Measurements from ENCODE around the gene CASZ1. TPM values are rescaled to one million over a fixed set of nuclear protein-coding genes. Genes with fewer than 3 reads are reported as not detected.

The CASZ1 gene
- total and polyA plus RNA-seq, 2 donors (not counting 1 experiment from before 2014, with no cell fraction given) = 0.34 to 0.50 TPM

GRCh38 chr1:10678852-10679251 is 117.6 kb downstream of the CASZ1 start:
- Histone ChIP-seq H3K27ac (ENCODE audit: insufficient read depth, low read length) (no peak overlapping the region), H3K4me2 (ENCODE audit: extremely low read depth, insufficient read depth, low read length) (no peak overlapping the region), H3K9me3 (ENCODE audit: control insufficient read depth, insufficient read depth, low read depth, low read length) (no peaks in the 10 kb centered on the region)

GRCh38 chr1:10678402-10678801 is 118.0 kb downstream of the CASZ1 start:
- Histone ChIP-seq H2AFZ (ENCODE audit: low read length) (no peak overlapping the region), H3K4me3 (replicated peaks in 1 of 4; ENCODE audit: control extremely low read depth in 1 of 4, insufficient read depth in 1 of 4, low read depth in 3 of 4, low read length in 4 of 4) (no peak overlapping the region), H4K20me1 (ENCODE audit: control insufficient read depth, extremely low read depth, insufficient read depth, low read length) (no peaks in the 10 kb centered on the region), H3K9ac (ENCODE audit: insufficient read depth, low read length) (no peak overlapping the region), H3K27ac (ENCODE audit: insufficient read depth, low read length) (no peak overlapping the region), H3K4me2 (ENCODE audit: extremely low read depth, insufficient read depth, low read length) (no peak overlapping the region), H3K27me3 (ENCODE audit: control insufficient read depth, insufficient read depth, low read length) (no peaks in the 10 kb centered on the region), H3K4me1 (ENCODE audit: control insufficient read depth, extremely low read depth, insufficient read depth, low read length) (no peaks in the 10 kb centered on the region), H3K79me2 (ENCODE audit: control insufficient read depth, insufficient read depth, low read length) (no peaks in the 10 kb centered on the region), H3K36me3 (ENCODE audit: control insufficient read depth, insufficient read depth, low read length) (no peaks in the 10 kb centered on the region), H3K9me3 (ENCODE audit: control insufficient read depth, insufficient read depth, low read depth, low read length) (no peaks in the 10 kb centered on the region)
- no peak for TF ChIP-seq CTCF (conservative IDR thresholded peaks at IDR 0.05 in 1 of 2, IDR thresholded peaks at IDR 0.05 in 1 of 2; ENCODE audit: low read depth in 1 of 2, low read length in 2 of 2)
- TF ChIP-seq EZH2 (IDR thresholded peaks at IDR 0.05; ENCODE audit: low read length, missing control alignments) = no peak
- DNase-seq (ENCODE audit: low read depth in 2 of 2) = no peak

More at GRCh38 chr1:10678852-10679251, 117.6 kb downstream of the CASZ1 start:
- H3K4me1 ChIP-seq (ENCODE audit: control insufficient read depth, extremely low read depth, insufficient read depth, low read length) = no peaks in the 10 kb centered on the region
- no peaks in the 10 kb centered on the region for H3K27me3 ChIP-seq (ENCODE audit: control insufficient read depth, insufficient read depth, low read length)
- no peaks in the 10 kb centered on the region for H3K79me2 ChIP-seq (ENCODE audit: control insufficient read depth, insufficient read depth, low read length)
- no peak overlapping the region for H3K4me3 ChIP-seq (replicated peaks in 1 of 4; ENCODE audit: control extremely low read depth in 1 of 4, insufficient read depth in 1 of 4, low read depth in 3 of 4, low read length in 4 of 4)
- no peak for DNase-seq (ENCODE audit: low read depth in 2 of 2)
- no peak for TF ChIP-seq CTCF (conservative IDR thresholded peaks at IDR 0.05 in 1 of 2, IDR thresholded peaks at IDR 0.05 in 1 of 2; ENCODE audit: low read depth in 1 of 2, low read length in 2 of 2)
- TF ChIP-seq EZH2 (IDR thresholded peaks at IDR 0.05; ENCODE audit: low read length, missing control alignments) = no peak
- H3K9ac ChIP-seq (ENCODE audit: insufficient read depth, low read length) = no peak overlapping the region
- no peaks in the 10 kb centered on the region for H3K36me3 ChIP-seq (ENCODE audit: control insufficient read depth, insufficient read depth, low read length)
- no peaks in the 10 kb centered on the region for H4K20me1 ChIP-seq (ENCODE audit: control insufficient read depth, extremely low read depth, insufficient read depth, low read length)
- no peak overlapping the region for H2AFZ ChIP-seq (ENCODE audit: low read length)

- no peaks in the 10 kb centered on the region for H3K9me3 ChIP-seq (ENCODE audit: control insufficient read depth, insufficient read depth, low read depth, low read length)
- no peak for DNase-seq (ENCODE audit: low read depth in 2 of 2)
- no peaks in the 10 kb centered on the region for H3K4me1 ChIP-seq (ENCODE audit: control insufficient read depth, extremely low read depth, insufficient read depth, low read length)
Measured at GRCh38 chr1:10677491-10678391, 118.7 kb downstream of the CASZ1 start.

More at GRCh38 chr1:10677491-10678391, 118.7 kb downstream of the CASZ1 start:
- H2AFZ ChIP-seq (ENCODE audit: low read length) = no peak overlapping the region
- TF ChIP-seq EZH2 (IDR thresholded peaks at IDR 0.05; ENCODE audit: low read length, missing control alignments) (no peak), CTCF (conservative IDR thresholded peaks at IDR 0.05 in 1 of 2, IDR thresholded peaks at IDR 0.05 in 1 of 2; ENCODE audit: low read depth in 1 of 2, low read length in 2 of 2) (no peak)
- no peaks in the 10 kb centered on the region for H4K20me1 ChIP-seq (ENCODE audit: control insufficient read depth, extremely low read depth, insufficient read depth, low read length)
- no peak overlapping the region for H3K9ac ChIP-seq (ENCODE audit: insufficient read depth, low read length)
- no peak overlapping the region for H3K4me3 ChIP-seq (replicated peaks in 1 of 4; ENCODE audit: control extremely low read depth in 1 of 4, insufficient read depth in 1 of 4, low read depth in 3 of 4, low read length in 4 of 4)
- no peak overlapping the region for H3K27ac ChIP-seq (ENCODE audit: insufficient read depth, low read length)
- H3K79me2 ChIP-seq (ENCODE audit: control insufficient read depth, insufficient read depth, low read length) = no peaks in the 10 kb centered on the region
- H3K27me3 ChIP-seq (ENCODE audit: control insufficient read depth, insufficient read depth, low read length) = no peaks in the 10 kb centered on the region
- no peaks in the 10 kb centered on the region for H3K36me3 ChIP-seq (ENCODE audit: control insufficient read depth, insufficient read depth, low read length)
- no peak overlapping the region for H3K4me2 ChIP-seq (ENCODE audit: extremely low read depth, insufficient read depth, low read length)
